GM21825 (cell line): ENCODE results near the gene MTX3.

ENCODE experiments used
- ATAC-seq: cut with Tn5 transposase; IDR thresholded peaks from one replicate; pipeline ENCODE4 v1.9.1; 2021; ENCODE audit warnings: mild to moderate bottlenecking, moderate library complexity; ENCODE audit not compliant: unreplicated experiment

The MTX3 gene

GRCh38 chr5:79983618-79984017, 7.4 kb downstream of the MTX3 start:
- ATAC-seq = no peak

DNA sequence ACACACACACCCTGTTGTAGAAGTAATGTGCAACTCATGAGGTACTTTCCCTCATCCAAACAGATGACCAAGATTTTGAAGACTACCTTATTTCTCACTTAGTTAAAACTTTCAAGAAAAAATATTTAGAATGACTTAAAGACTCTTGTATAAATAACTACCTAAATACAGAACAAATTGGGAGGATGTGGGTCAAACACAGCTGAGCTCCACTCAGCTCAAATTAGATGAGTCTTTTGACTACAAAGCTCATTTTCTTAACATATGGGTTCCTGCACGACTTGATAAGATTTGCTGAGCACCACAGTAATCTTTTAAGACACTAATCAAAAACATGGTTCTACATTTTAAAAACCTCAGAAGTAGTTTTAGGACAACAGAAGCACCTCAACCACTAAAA, 8.9 kb downstream of the MTX3 start:
- no peak for ATAC-seq

- ATAC-seq = no peak
These were observed 14.1 kb downstream of the MTX3 start for GRCh38 chr5:79976759-79977515.

GRCh38 chr5:79975422-79975821, 15.6 kb downstream of the MTX3 start:
- ATAC-seq = no peak

- no peak for ATAC-seq
These were observed 16.2 kb downstream of the MTX3 start for GRCh38 chr5:79974886-79975285.

GRCh38 chr5:79973996-79974395, 17.1 kb downstream of the MTX3 start:
- ATAC-seq = no peak

- no peak for ATAC-seq
These were observed 17.6 kb downstream of the MTX3 start for GRCh38 chr5:79973511-79973910.

- no peak for ATAC-seq
These were observed 19.9 kb downstream of the MTX3 start for GRCh38 chr5:79971156-79971555.

- ATAC-seq = no peak
These were observed 24.6 kb downstream of the MTX3 start for GRCh38 chr5:79966448-79966847.

DNA sequence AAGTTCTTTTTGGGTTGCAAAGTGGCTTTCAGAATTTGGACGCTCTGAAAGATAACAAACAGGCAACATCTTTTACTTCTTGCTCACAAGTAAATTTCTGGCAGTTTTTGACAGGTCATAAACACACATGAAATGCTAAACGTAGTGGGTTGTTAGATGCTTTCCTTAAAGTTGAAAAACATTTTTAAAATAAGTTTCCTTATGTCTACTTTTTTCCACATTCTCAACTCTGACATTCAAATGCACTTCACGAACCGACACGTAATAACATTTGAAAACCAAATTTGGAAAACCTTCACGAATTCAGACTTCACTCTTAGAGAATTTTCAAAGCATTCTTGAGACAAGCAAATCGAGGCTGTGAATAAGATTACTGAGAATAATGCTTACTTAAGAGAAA, 26.9 kb downstream of the MTX3 start:
- no peak for ATAC-seq

DNA sequence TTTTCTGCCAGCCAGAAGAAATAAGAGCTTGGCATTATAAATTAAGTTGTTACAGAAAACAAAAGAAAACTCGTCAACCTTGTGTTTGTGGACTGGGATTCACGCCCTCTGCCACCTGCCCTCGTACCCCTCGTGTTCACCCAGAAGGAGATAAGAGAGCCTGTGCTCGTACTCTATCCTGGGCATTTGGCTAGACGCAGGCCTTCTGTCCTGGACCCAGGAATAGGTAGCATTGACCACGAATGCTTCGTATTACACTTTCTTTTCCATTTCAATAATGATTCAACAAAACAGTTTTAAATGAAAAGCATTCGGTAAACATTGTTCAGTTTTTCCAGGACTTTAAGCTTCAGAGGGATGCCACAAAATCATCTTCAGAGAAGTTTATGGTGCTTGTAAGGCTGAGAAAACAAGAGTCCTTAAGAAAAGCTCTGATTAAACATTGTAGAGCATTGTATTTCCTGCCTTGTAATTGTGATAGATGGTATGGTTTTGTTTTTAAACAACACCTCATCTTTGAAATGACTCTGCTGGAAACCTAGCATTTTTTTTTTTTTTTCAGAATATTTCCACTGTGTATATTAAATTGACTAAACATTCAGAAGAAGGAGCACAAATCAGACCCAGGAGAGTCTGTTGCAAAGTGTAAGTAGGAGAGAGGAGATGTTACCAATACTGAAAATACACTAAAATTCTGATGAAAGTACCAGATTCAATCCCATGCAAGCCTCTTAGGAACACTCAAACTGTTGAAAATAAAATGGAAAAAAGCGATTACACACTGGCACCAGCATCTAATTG, 27.6 kb downstream of the MTX3 start:
- ATAC-seq = no peak

DNA sequence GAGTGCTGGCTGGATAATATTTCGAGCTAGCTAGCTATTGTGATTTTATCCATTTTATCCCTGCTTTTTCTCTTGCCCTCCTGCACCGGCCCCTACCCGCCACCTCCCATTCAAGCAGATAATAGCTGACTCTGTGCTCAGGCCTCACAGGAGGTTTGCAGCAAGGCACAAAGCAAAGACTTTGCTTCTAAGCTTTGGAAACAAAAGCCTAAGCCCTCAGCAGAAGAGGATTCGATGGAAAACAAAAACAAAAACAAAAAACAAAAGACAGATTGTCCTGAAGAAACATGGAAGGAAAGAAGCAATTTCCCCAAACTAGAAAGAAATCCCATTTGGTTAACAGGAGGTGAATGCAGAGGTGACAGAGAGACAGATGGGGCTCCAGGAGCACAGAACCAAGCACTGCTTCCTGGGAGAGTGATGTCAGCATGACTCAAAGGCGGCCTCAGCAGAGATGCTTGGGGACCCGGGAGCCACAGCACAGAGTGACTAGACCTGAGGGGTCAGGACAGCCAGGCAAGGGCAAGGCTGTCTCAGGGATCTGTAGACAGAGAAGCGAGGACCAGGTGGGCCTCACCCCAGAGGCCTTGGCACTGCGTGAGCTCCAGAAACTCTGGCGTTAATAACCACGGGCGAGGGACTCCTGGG, 28.4 kb downstream of the MTX3 start:
- no peak for ATAC-seq

DNA sequence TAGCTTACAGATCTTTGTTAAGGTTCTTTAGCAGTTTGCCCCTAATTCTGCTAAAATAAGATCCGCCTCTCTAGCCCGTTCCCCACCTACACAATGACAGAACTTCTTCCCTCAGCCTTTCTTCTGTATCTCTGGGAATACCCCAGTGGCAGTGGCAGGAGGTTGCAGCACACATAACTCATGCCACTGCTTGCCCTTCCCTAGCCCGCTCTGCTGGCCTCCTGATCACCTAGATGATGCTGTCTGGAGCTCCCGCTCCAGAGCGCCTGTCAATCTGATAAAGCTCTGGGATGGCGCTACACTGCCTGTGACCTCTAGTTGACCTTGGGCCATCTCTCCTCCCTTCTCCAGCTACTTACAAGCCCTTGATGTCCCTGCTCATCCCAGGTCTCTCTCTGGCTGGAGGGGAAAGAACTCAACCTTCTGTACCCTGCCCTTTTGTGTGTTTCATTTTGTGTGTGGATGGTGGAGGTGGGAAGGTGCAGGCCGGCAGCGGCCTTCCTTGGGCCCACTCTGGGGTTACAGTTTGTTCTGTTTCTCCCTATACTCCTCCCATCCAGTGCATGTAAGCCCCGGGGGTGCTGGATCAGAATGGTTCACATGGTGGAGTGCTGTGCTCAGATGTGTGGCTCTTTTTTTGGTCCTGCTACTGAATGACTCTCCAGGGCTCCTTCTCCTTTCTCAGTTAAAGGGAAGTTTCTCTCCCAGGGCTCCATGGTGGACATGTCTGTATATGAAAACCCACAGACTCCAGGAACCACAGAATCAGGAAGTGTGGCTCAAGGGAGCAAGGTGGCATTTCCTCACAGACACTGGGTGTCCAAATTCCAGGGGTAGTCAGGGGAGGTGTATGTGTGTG, 29.1 kb downstream of the MTX3 start:
- ATAC-seq = no peak

- no peak for ATAC-seq
These were observed 31.7 kb downstream of the MTX3 start for GRCh38 chr5:79959407-79959806.

DNA sequence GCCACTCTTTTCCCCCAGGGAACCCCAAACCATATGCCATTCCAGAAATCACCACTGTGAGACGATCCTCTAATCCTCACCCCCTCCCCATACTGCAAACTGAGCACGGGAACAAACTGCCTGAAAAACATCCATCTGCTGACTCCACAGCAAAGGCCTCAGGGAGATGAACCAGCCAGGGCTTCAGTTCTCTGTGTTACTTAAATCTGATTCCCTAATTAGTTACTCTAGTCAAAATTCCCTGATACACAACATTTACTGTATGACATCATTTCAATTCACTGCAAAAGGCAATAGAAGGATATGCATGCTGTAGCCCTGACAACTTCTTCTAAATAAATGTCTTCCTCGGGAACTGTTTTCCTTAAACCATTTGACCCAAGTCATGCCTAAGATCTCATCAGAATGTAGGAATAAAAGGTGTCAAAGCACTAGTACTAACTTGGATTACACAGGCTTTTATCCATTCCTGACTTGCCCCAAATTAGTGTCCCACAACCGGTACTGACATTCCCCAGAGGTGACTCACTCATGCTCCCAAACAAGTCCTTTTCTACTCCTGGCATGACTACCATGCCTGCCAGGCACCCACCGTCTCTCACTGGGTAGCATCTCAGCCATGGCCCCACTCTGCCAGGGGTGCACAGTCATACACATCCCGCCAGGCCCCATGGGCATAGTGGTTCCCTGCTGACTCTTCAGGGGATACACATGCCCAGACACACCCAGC, 35.0 kb downstream of the MTX3 start:
- ATAC-seq = no peak

DNA sequence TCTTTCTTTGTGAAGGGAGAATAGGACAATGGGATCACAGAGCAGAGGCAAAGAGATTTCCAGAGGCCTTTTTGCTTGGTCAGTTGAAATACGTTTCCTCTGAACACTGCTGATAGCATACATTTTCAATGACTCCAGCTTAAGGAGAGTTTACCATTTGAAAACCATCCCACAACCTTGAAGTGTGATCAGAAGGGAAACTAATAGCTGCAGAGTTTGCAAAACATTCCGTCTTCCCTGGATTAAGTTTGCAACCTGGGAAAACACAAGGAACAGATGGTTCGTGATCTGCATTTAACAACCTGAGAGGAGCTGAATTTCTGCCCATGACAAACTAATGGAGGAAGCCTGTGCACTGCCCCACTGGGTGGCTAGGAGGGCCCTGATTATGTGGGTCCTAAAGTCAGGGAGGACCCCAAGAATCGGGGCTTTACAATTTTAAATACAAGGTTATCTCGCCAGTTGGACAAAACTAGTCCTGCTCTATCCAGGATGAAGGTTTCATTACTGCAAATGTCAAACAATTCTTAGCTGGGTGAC, 35.6 kb downstream of the MTX3 start:
- ATAC-seq = no peak

DNA sequence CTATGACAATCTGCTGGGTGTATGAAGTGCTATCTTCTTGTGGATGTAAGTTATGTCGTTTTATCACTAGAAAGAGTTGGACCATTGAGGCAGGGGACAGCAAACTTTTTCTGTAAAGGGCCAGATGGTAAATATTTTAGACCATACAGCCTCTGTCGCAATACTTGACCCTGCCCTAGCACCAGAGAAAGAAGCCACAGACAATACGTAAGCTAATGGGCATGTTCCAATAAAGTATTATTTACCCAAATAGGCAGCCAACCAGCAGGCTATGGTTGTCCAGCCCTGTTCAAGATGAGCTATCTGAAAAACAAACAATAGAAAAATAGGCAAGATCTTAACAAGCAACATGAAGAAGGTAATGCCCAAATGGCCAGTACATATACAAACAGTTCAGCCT, 36.4 kb downstream of the MTX3 start:
- no peak for ATAC-seq

DNA sequence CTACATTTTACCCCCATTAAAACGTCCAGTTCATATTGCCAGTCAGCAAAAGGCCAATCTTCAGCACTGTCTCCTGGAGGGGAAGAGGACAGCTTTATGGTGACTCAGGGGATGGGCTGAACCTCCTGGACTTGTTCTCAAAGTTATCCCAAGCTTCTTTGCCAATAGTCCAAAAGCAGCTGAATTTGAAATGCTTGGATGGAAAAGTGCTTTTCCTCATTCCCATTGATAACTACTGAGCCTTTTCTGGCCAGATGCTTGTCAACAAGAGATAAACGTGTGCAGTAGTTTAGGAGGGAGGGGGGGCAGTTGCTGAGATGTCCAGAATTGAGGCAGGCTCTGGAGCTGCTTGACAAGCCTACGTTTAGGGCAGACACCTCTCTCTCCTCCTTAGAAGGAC, 43.5 kb downstream of the MTX3 start:
- ATAC-seq = no peak

DNA sequence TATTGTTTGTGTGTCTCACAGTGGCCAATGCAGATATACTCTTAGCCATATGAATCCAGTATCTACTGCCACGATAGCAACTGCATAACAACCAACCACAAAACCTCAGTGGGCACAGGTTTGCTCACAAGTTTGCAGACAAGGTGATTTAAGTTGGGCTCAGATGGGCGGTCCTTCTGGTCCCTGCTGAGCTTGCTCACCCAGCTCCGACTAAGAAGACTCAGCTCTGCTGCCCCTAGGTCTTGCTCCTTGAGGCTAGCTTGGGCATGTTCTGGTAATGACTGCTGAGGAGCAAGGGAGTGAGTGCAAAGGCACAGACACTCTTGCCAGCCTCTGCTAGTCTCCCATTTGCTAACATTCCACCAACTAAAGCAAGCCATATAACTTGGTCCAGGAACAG, 52.6 kb downstream of the MTX3 start:
- ATAC-seq = no peak

DNA sequence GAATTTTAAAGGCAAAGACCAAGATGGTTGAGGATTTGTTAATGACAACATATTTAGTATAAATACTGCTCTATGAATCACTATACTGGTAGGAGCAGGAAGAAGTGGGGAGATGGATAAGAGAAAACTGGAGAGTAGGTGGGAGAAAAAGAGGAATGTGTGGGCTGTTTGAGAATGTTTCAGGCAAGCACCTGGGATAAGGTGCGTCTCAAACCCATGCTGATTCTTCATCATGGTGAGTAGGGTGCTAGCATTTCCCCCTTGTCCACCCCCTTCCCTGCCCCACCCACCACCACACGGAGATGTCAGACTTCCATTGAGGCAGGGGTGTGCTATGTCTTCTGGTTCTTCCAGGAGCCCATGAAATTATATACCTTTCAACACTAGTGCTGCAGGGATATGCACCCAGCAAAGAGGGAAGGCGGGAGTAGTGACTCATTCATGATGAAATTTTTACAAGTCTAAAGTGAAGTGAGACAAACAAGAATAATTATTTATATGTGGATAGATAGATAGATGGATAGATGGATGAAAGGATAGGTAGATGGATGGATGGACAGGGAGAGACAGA, 54.3 kb downstream of the MTX3 start:
- no peak for ATAC-seq
